SIG-M5 (cell line): ENCODE measurements around the gene NOP10.
"Not testable (repeated sequence)": the region's sequence is repeated elsewhere in the genome, so short reads cannot be mapped to it uniquely, and the experiment has no call there.

Experiments
- DNase-seq: peaks from one replicate; lab custom pipeline; 2025; lab: John Stamatoyannopoulos, UW

The NOP10 gene

DNA sequence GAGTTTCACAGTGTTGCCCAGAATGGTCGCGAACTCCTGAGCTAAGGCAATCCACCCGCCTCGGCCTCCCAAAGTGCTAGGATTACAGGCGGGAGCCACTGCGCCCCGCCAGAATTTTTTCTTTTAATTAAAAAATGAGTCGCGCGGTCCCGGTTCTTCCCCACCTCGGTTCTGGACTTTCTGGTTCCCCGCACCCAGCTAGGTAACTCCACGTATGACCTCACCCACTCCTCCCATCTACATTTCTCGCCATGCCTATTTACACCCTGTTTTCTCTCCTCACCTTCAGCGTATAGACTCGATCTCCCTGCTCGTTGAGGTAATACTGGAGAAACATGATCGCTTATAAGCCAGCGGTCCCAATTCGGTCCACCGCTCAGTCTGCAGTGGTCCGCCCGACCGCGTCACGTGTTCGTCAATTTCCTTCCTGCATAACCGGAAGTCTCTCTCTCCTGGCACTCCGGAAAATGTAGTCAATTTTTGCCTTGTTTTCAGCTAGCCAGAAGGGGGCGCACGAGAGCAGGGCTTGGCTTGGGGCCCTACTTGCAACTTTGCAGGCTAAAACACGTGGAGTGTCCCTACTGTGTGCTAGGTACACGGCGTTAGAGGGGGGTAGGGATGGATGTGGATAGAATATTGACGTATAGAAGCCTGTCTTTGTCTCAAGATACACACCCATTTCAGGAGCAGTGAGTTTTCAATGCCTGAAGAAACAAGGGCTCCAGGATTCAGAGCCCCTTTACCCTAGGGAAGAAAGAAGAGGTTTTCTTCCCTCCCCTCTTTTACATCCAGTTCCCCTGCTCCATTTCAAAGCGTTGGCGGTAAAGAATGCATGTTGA is at the start of gene NOP10, which contains the start of gene NUTM1:
TSS of gene NOP10 (minus strand) at position 400 of the 839 bp plus-strand sequence. CDS start at position 337, 63 bp downstream.
TSS of gene NUTM1 (plus strand) at position 579 of the 839 bp plus-strand sequence. CDS start 382 bp downstream, outside the sequence.
- peak; percentile 58 for DNase-seq

DNA sequence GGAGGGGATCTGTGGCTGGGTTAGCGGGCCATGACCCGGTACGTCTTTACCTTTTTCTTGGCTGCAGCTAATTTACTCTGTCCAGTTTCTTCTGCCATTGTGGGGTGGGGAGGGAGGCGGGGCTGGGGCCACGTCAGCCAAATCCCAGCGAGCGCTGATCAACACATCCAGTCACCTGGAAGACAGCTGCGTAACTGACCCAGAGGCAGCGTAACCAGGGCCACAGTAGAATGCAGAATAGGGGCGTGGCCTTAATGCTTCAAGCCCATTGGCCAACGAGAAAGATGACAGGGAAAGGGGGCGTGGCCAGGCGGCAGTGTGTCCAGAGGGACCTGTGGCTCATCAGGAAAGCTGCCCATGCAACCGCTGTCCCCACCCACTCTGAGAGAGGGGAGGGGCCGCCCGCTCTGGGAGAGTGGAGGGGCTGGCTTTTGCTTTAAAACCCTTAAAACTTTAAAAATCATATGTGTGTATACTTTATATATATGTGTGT is 46.7 kb upstream of the NOP10 start:
- DNase-seq, result not testable (repeated sequence)

GRCh38 chr15:34381829-34382521 is 39.0 kb upstream of the NOP10 start:
- not testable (repeated sequence) for DNase-seq

DNA sequence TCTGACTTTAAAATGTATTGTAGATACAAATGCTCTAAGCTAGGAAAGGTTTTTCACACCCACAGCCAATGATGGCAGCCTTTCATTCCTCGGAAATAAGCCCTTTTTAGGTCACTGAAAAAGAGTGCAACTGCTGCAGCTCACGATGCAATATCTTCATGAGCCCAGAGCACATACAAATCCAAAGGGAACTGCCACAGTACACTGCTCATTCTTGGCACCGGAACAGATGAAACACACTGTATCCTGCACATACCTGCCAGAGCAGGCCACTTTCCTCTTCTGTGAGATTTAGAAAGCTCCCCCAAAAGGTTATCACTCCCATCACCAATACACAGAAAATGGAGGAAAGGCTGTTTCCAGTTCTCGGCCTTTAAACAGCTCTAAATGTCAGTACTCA is 37.6 kb upstream of the NOP10 start:
- DNase-seq, result not testable (repeated sequence)

DNA sequence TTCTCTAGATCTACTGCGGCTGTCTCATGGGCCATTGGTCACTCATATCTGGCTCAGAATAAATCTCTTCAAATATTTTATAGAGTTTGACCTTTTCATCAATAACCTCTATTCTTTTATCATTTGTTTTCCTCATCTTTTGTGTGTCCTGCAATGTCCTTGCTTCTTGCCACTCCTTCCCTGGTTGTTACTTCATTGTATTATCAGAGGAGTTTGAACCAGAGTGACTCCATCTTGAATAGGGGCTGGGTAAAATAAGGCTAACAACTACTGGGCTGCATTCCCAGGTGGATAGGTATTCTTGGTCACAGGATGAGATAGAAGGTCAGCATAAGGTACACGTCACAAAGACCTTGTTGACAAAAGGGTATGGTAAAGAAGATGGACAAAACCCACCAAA is 33.9 kb upstream of the NOP10 start:
- DNase-seq, result no peak

- DNase-seq, result not testable (repeated sequence)
These were observed 32.6 kb upstream of the NOP10 start for GRCh38 chr15:34375541-34375940.

DNA sequence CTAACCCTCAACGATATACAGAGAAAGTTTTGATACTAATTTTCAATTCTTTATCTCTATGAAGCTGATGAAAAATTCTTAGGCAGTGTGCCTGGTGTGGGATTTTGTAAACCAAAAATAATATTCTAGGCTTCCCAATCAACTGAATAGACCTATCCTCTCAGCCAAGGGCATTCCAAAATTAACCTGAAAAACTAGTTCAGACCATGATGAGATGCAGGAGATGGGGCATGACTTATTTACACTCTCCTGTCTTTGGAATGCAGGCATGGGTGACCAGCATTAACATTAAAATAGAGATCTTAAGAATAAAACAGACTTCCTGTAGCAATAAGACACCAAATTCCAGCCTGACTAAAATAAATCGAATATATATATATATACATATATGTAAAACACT is 31.9 kb upstream of the NOP10 start:
- DNase-seq, result no peak

DNA sequence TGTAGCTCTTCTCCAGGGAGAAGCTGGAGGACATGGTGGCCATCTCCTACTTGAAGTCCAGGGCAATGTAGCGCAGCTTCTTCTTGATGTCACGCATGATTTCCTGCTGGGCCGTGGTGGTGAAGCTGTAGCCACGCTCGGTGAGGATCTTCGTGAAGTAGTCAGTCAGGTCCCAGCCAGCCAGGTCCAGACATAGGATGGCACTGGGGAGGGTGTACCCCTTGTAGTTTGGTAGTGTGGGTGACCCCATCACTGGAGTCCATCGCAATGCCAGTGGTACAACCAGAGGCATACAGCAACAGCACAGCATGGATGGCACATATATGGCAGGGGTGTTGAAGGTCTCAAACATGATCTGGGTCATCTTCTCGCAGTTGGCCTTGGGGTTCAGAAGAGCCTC is 31.0 kb upstream of the NOP10 start:
- no peak for DNase-seq

GRCh38 chr15:34370643-34371042 is 27.7 kb upstream of the NOP10 start:
- no peak for DNase-seq

GRCh38 chr15:34370129-34370528 is 27.2 kb upstream of the NOP10 start:
- no peak for DNase-seq

- DNase-seq, result no peak
These were observed 24.5 kb upstream of the NOP10 start, which contains the start of gene LPCAT4 for GRCh38 chr15:34367101-34368081. Gene LPCAT4 (minus strand): TSS chr15:34367196. CDS start chr15:34367100, 96 bp downstream.

GRCh38 chr15:34366271-34367065 is 23.5 kb upstream of the NOP10 start:
- DNase-seq, result no peak

DNA sequence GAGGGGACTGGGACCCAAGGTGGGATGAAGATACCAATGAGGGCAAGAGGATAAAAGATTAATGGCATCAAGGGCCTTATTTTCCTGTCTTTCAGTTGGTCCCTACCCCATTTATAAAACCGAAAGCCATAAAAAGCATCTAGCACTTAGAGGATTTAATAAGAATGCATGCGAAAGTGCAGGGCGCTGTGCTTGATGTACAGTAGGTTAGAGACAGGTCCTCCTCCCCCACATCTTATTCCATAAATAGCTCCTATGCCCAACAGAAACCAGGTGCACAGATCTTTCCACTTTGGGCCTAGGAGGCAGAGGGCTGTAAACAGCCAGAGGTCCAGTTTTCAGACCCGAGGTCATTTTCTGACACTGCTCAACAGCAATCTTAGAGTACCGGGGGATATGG is 22.9 kb upstream of the NOP10 start:
- no peak for DNase-seq

GRCh38 chr15:34365091-34365825 is 22.3 kb upstream of the NOP10 start:
- no peak for DNase-seq

DNA sequence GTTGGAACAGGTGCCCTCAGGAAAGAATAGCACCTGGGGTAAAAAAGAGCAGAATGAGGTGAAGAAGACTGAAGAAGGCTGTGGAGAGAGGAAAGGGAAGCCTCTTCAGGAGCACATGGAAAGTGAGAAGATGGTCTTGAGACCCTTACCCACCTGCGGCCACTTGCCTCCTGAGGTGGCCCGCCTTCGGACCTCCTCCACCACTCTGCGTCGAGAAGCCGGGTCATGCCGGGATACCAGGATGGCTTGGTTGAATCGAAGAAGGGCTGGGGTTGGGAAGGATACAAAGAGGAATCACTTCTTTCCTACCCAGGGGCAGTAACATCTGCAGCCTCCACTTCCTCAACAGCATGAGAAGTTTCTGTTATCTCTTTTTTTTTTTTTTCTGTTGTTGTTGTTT is 21.1 kb upstream of the NOP10 start:
- no peak for DNase-seq

DNA sequence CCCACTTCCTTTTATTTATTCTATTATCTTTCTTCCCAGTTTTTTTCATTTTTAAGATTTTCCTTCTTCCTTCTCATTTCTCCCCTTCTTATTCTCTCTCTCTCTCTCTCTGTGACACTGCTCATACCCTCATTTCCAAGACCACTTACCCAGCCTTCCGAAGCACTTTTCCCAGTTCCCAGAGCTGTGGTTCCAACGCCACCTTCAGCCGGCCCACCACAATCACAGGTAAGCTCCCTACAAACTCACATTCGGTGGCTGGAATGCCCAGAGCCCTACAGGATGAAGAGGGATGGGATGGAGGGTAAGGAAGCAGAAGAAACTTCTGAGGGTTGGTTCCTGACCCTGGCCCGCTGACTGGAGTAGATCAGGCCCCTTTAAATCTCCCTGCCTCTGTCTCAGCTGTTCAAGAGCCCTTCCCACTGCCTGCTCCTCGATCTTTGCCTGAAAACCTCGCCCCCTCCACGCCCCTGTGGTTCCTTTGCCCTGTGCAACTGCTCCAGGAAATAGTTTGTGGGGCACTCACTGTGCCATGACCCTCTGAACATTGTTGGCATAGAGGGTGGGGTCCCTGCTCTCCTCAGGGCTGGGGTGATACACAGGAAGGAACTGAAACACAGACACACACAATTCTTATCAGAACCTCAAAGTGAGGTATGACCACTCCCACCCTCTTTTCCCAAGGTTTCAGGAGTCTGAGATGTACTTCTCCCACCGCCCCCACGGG is 19.3 kb upstream of the NOP10 start:
- no peak for DNase-seq

DNA sequence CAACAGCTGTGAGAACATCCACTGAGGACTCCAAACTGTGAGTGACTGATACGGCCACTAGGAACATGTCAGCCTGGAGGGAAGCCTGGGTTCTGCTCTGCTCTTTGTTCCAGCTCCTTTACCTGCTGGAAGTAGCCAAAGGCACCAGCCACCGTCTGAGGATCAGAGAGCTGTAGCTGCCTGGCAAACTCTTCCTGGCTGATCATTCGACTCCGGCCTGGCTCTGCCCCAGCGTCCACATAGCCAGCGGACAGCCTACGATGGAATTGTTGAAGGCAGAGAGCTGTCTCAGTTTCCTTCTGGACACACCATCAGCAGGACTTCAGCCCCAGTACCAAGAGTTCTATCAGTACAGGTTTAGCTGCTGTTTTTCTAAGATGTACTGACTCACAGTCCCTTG is 18.3 kb upstream of the NOP10 start:
- DNase-seq, result no peak

DNA sequence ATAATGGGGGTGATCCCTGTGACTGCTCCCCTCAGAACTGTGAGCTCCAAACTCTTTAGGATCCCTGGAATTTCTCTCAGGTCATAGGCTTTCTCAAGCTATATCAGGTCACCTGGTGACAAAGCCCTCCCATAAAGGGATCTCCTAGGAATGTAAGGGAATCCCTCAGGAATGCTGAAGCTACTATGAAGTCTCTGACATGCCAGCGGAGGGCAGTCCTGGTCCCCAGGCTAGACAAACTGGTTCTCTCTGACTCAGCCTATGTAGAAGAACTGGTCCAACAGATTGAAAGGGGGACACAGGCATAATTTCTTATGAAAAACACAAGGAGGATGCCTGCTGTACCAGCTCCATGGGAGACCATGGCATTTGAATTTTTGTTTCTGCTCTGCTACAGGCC is 17.4 kb upstream of the NOP10 start:
- no peak for DNase-seq

DNA sequence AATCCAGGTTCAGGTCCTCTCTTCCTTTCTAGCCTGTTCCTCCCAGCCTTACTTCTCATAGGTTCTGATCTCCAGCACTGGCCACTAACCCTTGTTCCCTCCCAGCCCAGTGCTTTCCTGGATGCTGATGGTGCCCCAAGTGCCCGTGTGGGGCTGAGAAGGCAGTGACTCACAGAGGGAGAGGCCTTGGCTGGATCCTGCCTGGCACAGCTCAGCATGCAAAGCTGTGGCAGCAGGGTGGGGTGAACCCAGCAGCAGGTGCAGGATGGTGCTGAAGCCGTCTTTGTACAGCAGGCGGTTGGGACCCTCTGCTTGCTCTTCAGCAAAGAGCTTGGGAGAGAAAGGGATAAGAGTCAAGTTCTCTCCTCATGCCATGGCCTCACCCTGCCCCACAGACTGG is 16.5 kb upstream of the NOP10 start:
- DNase-seq, result no peak
